GM18505 (cell line): ENCODE results near the gene SMCO3.

Experiments used
- ATAC-seq: cut with Tn5 transposase; IDR thresholded peaks from one replicate; pipeline ENCODE4 v1.9.1; 2021; ENCODE audit not compliant: unreplicated experiment
- POLR2A ChIP-seq: IDR thresholded peaks from 4 replicates; pipeline ENCODE4 v1.6.1; 2011; ENCODE audit warnings: borderline replicate concordance; ENCODE audit not compliant: insufficient read depth, insufficient read length; ENCODE audit errors: extremely low read depth

The SMCO3 gene

GRCh38 chr12:14810953-14811483 is 3.0 kb downstream of the SMCO3 start:
- ATAC-seq: no peak
- no peak for TF ChIP-seq POLR2A

- no peak for ATAC-seq
- TF ChIP-seq POLR2A: no peak
Observed at GRCh38 chr12:14810167-14810952, 3.6 kb downstream of the SMCO3 start.

GRCh38 chr12:14803830-14804160 is 10.2 kb downstream of the SMCO3 start:
- no peak for TF ChIP-seq POLR2A
- peak; percentile 12 for ATAC-seq

- peak; percentile 99 for ATAC-seq
- peak; percentile 84 for TF ChIP-seq POLR2A
Observed at GRCh38 chr12:14803011-14803829, 10.8 kb downstream of the SMCO3 start, which contains the start of the genes C12orf60 and WBP11. C12orf60 (plus strand) TSS chr12:14803670; CDS start chr12:14822936, 19,266 bp downstream. WBP11 (minus strand) TSS chr12:14803478; CDS start chr12:14801383, 2,095 bp downstream.

- no peak for ATAC-seq
Observed at GRCh38 chr12:14802721-14803010, 11.3 kb downstream of the SMCO3 start.

GRCh38 chr12:14802247-14802646 is 11.7 kb downstream of the SMCO3 start:
- no peak for TF ChIP-seq POLR2A
- no peak for ATAC-seq

More at GRCh38 chr12:14802721-14803010, 11.3 kb downstream of the SMCO3 start:
- TF ChIP-seq POLR2A: no peak

GRCh38 chr12:14795028-14795448 is 18.9 kb downstream of the SMCO3 start:
- no peak for TF ChIP-seq POLR2A
- ATAC-seq: no peak

- ATAC-seq: no peak
- no peak for TF ChIP-seq POLR2A
Observed at GRCh38 chr12:14785568-14785967, 28.4 kb downstream of the SMCO3 start.

GRCh38 chr12:14784471-14784870 is 29.5 kb downstream of the SMCO3 start:
- no peak for TF ChIP-seq POLR2A
- ATAC-seq: no peak

- no peak for ATAC-seq
- no peak for TF ChIP-seq POLR2A
Observed at GRCh38 chr12:14782756-14783155, 31.2 kb downstream of the SMCO3 start.

GRCh38 chr12:14781563-14781962 is 32.4 kb downstream of the SMCO3 start:
- no peak for ATAC-seq
- TF ChIP-seq POLR2A: no peak

GRCh38 chr12:14780859-14781258 is 33.1 kb downstream of the SMCO3 start:
- no peak for ATAC-seq
- TF ChIP-seq POLR2A: no peak

- no peak for TF ChIP-seq POLR2A
- no peak for ATAC-seq
Observed at GRCh38 chr12:14779834-14780233, 34.1 kb downstream of the SMCO3 start.
